GM19328 (cell line): ENCODE measurements around the gene CCHCR1.

ENCODE experiments used
- ATAC-seq: cut with Tn5 transposase; IDR thresholded peaks from one replicate; pipeline ENCODE4 v1.9.1; 2021; ENCODE audit warnings: mild to moderate bottlenecking, moderate library complexity; ENCODE audit not compliant: unreplicated experiment

The CCHCR1 gene

DNA sequence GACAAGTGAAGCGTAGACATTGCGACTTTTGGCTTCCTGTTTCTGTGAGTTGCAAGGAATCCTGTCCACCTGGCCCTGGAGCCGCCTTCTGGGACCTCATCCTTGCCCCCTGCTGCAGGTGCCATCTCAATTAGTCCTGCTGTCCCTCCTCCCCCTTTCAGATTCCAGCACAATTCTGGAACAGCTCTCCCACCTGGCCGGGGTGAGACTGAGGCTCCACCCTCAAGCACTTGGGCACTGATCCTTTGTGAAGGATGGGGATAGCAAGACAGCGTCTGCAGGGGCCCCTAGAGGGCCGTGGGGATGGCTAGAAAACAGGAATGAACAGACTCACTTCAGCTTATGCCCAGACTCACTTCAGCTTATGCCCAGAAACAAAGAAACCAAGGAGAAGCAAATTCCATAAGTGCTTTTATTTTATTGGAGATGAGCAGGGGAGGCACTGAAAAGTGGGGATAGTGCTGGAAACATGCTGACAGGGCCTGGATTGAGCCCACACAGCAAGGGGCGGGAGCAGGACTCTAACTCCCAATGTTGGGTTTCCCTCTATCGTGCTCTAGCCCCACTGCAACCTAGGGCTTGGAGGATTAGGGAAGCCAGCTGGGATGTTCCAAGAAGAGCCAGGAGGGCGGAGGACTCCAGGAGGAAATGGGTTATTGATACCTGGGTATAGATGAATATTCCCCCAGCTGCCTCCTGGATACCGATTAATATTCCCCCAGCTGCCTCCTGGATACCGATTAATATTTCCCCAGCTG lies 46.6 kb downstream of the CCHCR1 start:
- no peak for ATAC-seq

DNA sequence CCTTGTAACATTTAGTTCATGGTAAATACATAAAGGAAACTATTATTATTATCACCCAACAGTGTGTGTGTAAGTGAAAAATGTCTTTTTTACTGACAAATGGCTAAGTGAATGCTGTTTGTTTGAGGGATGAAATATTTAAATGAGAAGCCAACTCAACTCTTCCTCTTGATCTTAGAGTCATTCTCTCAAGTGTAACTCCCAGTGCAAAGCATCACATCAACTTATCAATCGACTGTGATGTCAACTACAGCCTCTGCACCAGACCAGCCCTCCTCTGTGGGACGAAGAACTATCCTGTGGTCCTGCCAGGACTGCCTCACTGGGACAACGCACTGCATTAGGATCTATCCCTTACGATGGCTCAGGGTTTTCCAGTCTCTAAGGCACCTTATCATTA lies 50.5 kb downstream of the CCHCR1 start:
- ATAC-seq: no peak

DNA sequence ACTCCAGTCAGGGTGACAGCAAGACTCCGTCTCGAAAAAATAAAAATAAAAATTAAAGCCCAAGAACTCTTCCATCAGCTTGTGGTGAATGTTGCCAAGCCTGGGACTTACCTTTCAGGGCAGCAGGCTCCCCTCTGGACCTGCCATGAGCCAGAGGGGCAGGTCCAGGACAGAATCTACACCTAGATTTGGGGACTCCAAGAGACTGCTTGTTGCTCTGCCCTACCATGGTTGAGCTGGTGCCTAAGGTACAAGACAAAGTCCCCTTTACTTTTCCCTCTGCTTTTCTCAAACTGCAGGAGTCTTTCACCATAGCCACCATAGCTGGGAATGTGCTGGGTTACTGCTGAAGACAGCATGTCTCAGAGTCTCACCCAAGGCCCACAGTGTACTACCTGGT lies 54.5 kb downstream of the CCHCR1 start:
- ATAC-seq: no peak

DNA sequence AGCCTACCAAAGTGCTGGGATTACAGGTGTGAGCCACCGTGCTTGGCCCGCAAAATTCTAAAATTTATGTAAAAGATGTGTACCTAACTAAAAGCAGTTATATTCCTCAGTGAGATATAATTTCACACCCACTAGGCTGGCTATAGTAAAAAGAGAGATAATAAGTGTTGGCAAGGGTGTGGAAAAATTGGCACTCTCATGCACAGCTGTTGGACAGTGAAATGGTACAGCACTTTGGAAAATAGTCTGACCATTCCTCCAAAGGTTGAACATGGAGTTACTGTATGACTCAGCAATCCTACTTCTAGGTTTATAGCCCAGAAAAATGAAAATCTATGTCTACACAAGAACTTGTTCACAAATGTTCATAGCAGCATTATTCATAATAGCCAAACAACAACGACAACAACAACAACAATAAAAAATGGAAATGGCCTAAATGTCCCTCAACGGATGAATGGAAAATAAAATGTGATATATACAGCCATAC lies 59.1 kb downstream of the CCHCR1 start:
- no peak for ATAC-seq

DNA sequence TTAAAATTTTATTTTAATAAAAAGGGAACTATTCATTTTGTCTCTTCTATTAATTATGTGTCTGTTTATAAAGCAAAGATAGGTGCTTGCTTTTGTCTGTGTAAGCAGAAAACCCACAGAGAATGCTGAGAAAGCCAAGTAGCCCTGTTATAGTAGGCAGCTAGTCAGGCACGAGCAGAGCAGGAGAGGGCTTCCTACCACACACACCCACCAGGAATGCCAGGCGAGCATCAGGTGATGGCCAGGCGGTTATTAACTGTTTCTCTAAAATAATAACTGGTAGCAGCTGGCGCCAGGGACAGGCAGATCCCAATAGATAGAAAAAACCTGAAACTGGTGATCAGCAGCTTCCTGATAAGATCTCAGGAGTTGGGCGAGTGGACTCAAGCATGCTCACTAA lies 60.9 kb downstream of the CCHCR1 start:
- no peak for ATAC-seq

DNA sequence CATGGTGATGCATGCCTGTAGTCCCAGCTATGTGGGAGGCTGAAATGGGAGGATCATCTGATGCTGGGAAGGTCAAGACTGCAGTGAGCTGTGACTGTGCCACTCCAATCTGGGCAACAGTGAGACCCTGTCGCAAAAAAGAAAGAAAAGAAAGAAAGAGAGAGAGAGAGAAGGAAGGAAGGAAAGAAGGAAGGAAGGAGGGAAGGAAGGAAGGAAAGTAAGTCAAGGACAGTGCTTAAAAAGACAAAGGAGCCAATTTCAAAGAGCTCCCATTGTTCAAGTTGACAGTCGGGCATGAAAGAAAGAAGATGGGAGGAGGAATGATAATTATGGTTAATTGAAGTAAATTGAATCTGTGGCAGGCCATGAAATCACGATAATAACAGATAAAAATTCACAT lies 61.4 kb downstream of the CCHCR1 start:
- ATAC-seq: no peak

DNA sequence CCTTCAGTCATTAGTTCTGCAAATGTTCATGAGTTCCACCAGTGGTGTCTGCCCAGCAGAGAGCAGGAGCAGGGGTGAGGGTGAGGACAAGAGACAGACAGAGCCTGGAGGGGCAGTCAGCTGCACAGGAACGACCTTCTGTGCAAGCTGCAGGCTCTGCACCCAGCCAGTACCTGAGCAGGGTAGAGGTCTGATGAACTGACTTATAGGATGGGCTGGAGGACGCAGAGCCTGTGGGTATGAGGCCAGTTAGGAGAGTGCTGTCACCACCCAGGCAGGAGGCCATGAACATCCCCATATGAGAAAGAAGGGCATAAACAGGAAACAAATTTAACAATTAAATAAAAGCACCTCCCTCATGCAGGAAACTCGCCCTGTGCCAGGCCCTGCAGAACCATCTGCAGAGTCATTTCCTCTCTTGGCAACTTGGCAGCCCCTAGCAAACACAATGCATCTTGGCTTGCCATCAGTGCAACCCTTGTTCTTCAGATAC lies 63.2 kb downstream of the CCHCR1 start:
- no peak for ATAC-seq

DNA sequence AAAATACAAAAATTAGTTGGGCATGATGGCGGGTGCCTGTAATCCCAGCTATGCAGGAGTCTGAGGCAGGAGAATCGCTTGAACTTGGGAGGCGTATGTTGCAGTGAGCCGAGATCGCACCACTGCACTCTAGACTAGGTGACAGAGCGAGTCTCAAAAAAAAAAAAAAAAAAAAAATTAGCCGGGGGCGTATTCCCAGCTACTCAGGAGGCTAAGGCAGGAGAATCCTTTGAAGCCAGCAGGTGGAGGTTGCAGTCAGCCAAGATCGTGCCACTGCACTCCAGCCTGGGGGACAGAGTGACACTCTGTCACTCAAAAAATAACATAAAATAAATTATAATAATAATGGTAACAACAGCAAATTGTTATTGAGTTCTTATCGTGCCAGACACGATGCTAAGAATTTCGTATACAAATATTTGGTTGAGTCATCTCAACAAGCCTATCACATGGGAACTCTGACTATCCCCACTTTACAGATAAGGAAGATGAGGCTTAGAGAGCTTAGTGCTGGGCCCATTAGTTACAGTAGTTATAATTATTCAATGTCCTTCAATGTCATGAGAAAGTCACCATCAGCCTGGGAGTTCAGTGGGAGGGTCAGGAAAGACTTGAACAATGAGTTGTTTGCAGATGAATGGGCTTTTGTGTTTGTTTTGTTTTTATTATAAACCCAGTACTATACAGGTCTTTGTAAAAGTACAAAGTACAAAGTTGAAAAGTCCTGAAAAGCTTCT lies 64.7 kb downstream of the CCHCR1 start:
- ATAC-seq: no peak
